Spleen (tissue), 11 donors: ENCODE measurements around the gene MRPL49. TPM values are rescaled to one million over a fixed set of nuclear protein-coding genes. Genes with fewer than 3 reads are reported as not detected.
"Not testable (repeated sequence)": the region's sequence is repeated elsewhere in the genome, so short reads cannot be mapped to it uniquely, and the experiment has no call there.

Experiments
- DNase-seq: peaks from one replicate; pipeline ENCODE4 v3.0.0-alpha.2; 2020
- H3K27ac ChIP-seq, 8 donors: fragments of 200-600 bp; sonication (generic) in 7 of 8; 1 replicate in 4 of 8; 2 replicates in 4 of 8; pipeline versions ENCODE4 v1.5.0 to v1.8.0; 2016 to 2021; ENCODE audit warnings: inconsistent platforms in 4 of 8, mild to moderate bottlenecking in 4 of 8, moderate library complexity in 1 of 8
- H3K27me3 ChIP-seq, 7 donors: fragments of 200-600 bp; sonication (generic) in 6 of 7; replicated peaks in 1 of 7; 1 replicate in 4 of 7; 2 replicates in 3 of 7; pipeline versions ENCODE4 v1.5.0 to v1.8.0; 2016 to 2021; ENCODE audit warnings: inconsistent platforms in 3 of 7, mild to moderate bottlenecking in 1 of 7
- H3K36me3 ChIP-seq, 6 donors: fragments of 200-600 bp; sonication (generic) in 5 of 6; 1 replicate in 4 of 6; 2 replicates in 2 of 6; pipeline versions ENCODE4 v1.5.0 to v1.8.0; 2016 to 2021; ENCODE audit warnings: inconsistent platforms in 2 of 6
- H3K4me1 ChIP-seq, 6 donors: fragments of 200-600 bp; sonication (generic) in 5 of 6; 1 replicate in 3 of 6; 2 replicates in 3 of 6; pipeline versions ENCODE4 v1.5.0 to v1.8.0; 2016 to 2021; ENCODE audit warnings: inconsistent platforms in 3 of 6
- H3K4me3 ChIP-seq, 8 donors: fragments of 200-600 bp; sonication (generic) in 7 of 8; 1 replicate in 4 of 8; 2 replicates in 4 of 8; pipeline versions ENCODE4 v1.5.0 to v1.8.0; 2016 to 2021; ENCODE audit warnings: inconsistent platforms in 4 of 8, mild to moderate bottlenecking in 4 of 8, moderate library complexity in 2 of 8
- H3K9me3 ChIP-seq, 8 donors: fragments of 200-600 bp; sonication (generic) in 7 of 8; 1 replicate in 4 of 8; 2 replicates in 4 of 8; pipeline versions ENCODE4 v1.5.0 to v1.8.0; 2016 to 2021; ENCODE audit warnings: inconsistent platforms in 4 of 8
- CTCF ChIP-seq, 11 experiments: fragments of 200-600 bp in 7 of 11; fragments of 450-650 bp in 4 of 11; sonication (generic) in 4 of 11; IDR thresholded peaks in 8 of 11; conservative IDR thresholded peaks in 3 of 11; 1 replicate in 7 of 11; 2 replicates in 4 of 11; pipeline versions ENCODE4 v1.4.0 to v1.8.0; 2016 to 2021; ENCODE audit warnings: antibody characterized with exemption in 11 of 11, inconsistent platforms in 4 of 11, mild to moderate bottlenecking in 1 of 11
- POLR2A ChIP-seq, 3 donors: fragments of 450-650 bp; IDR thresholded peaks; one replicate each; pipeline ENCODE4 v1.5.1; 2017; ENCODE audit warnings: antibody characterized with exemption in 3 of 3, mild to moderate bottlenecking in 1 of 3
- POLR2AphosphoS5 ChIP-seq, 3 donors: sonication (generic); formaldehyde crosslinking; IDR thresholded peaks; one replicate each; pipeline ENCODE4 v1.5.1; 2017; ENCODE audit warnings: antibody characterized with exemption in 3 of 3
- WGBS, 5 donors: extraction: QIAGEN DNeasy Blood & Tissue Kit in 3 of 5; methylation state at CpG; one replicate each; pipeline versions ENCODE4 v1.1.5 to v1.1.7; 2013 to 2018; 5-methylcytosine and 5-hydroxymethylcytosine counted together
- intact Hi-C: fragments of 100-400 bp; cut with DNase I; formaldehyde crosslinking; loops from one replicate; pipeline ENCODE4 v1.15.0; 2023; ENCODE audit warnings: low total_unique reads
- polyA plus RNA-seq, 3 donors: library from polyadenylated mRNA; stranded (reverse); fragments of 200-250 nt; gene quantifications; one replicate each; pipeline ENCODE4 v1.2.1, GENCODE V29; 2013
- total RNA-seq, 7 donors: library from RNA; depleted of rRNA in 3 of 7; stranded (reverse); fragments of >200 nt in 3 of 7; fragmentation: NEBNext Ultra II Directional in 4 of 7; extraction: Animal tissue kit (Norgen Biotek cat#: 25700) in 4 of 7; gene quantifications; one replicate each; pipeline versions ENCODE4 v1.1.0 to v1.2.1, GENCODE V29; 2016 to 2021
- donor health status: healthy with polysubstance abuse.
- donor health status: DM: no; HTN: no; CAD: no; lungs with moderate emphysema.
- donor health status: DM: no; HTN: no; CAD: no.
- donor health status: Bipolar disorder and iron deficiency.
- donor health status: healthy.
- donor health status: DM: no; HTN: no; CAD: no.
- donor health status: DM: yes; HTN: yes; CAD: no.

MRPL49 gene
- total and polyA plus RNA-seq, 10 donors: 20.0 to 51.2 (median 40.1) TPM

- H3K4me3 ChIP-seq: peak overlapping the region in 2 of 8 donors; percentile 92 to 95
- H3K4me1 ChIP-seq: peaks cover 27 to 89% (median 66%) of the 10 kb centered on the region in 6 donors
- WGBS, 5 donors: 83 to 89% (median 86%) methylated on average over 18 of the region's 18 CpGs
- no peaks in the 10 kb centered on the region for H3K9me3 ChIP-seq
- peak; percentile 82 for DNase-seq
- peak overlapping the region in 7 of 8 donors; percentile 82 to 98 (median 89) for H3K27ac ChIP-seq
- intact Hi-C loops: loop anchor here (5.0 kb wide), 1 partner anchor 64 kb away; the partner anchor contains the start of gene CAPN1
- TF ChIP-seq POLR2A (IDR thresholded peaks at IDR 0.05) (no peak), CTCF (IDR thresholded peaks at IDR 0.05 in 8 of 11, conservative IDR thresholded peaks at IDR 0.05 in 3 of 11) (peak in 4 of 11 experiments; percentile 7 to 62 (median 56)), POLR2AphosphoS5 (IDR thresholded peaks at IDR 0.05) (no peak)
- peaks cover 0 to 56% (median 38%) of the 10 kb centered on the region in 6 donors for H3K36me3 ChIP-seq
- H3K27me3 ChIP-seq: no peaks in the 10 kb centered on the region
Measured at GRCh38 chr11:65118097-65118837, 3.9 kb upstream of the MRPL49 start.

GRCh38 chr11:65118891-65119669, 3.0 kb upstream of the MRPL49 start:
- WGBS, 5 donors: 86 to 91% (median 90%) methylated on average over 18 of the region's 18 CpGs
- H3K27me3 ChIP-seq, H3K4me3 ChIP-seq, H3K9me3 ChIP-seq, DNase-seq: not testable (repeated sequence)
- Histone ChIP-seq H3K36me3 (peaks cover 0 to 58% (median 38%) of the 10 kb centered on the region in 6 donors), H3K27ac (peak overlapping the region in 6 of 8 donors; percentile 20 to 98 (median 89)), H3K4me1 (peaks cover 27 to 89% (median 66%) of the 10 kb centered on the region in 6 donors)
- TF ChIP-seq POLR2AphosphoS5 (IDR thresholded peaks at IDR 0.05): peak in 2 of 3 donors; percentile 6 to 12
- intact Hi-C loops: loop anchor here (5.0 kb wide), 1 partner anchor 63 kb away; the partner anchor contains the start of gene CAPN1

GRCh38 chr11:65119670-65119995, 2.5 kb upstream of the MRPL49 start:
- Histone ChIP-seq H3K27ac (peak overlapping the region in 3 of 8 donors; percentile 91 to 98 (median 93)), H3K9me3 (no peaks in the 10 kb centered on the region), H3K27me3 (no peaks in the 10 kb centered on the region), H3K4me1 (peaks cover 27 to 92% (median 68%) of the 10 kb centered on the region in 6 donors), H3K4me3 (no peak overlapping the region), H3K36me3 (peaks cover 0 to 63% (median 42%) of the 10 kb centered on the region in 6 donors)
- no peak for DNase-seq
- TF ChIP-seq POLR2A (IDR thresholded peaks at IDR 0.05) (no peak), CTCF (IDR thresholded peaks at IDR 0.05 in 8 of 11, conservative IDR thresholded peaks at IDR 0.05 in 3 of 11) (no peak), POLR2AphosphoS5 (IDR thresholded peaks at IDR 0.05) (no peak)
- intact Hi-C loops: loop anchor here (5.0 kb wide), 1 partner anchor 63 kb away; the partner anchor contains the start of gene CAPN1

GRCh38 chr11:65120831-65121230, 1.3 kb upstream of the MRPL49 start:
- intact Hi-C loops: no loop called here
- H3K4me3 ChIP-seq: peak overlapping the region; percentile 67 to 96 (median 86)
- no peaks in the 10 kb centered on the region for H3K27me3 ChIP-seq
- peaks cover 0 to 65% (median 51%) of the 10 kb centered on the region in 6 donors for H3K36me3 ChIP-seq
- peaks cover 24 to 86% (median 61%) of the 10 kb centered on the region in 6 donors for H3K4me1 ChIP-seq
- no peaks in the 10 kb centered on the region for H3K9me3 ChIP-seq
- WGBS, 5 donors: 81 to 96% (median 89%) methylated on average over 3 of the region's 3 CpGs
- peak overlapping the region in 7 of 8 donors; percentile 93 to 98 (median 96) for H3K27ac ChIP-seq
- no peak for TF ChIP-seq CTCF (IDR thresholded peaks at IDR 0.05 in 8 of 11, conservative IDR thresholded peaks at IDR 0.05 in 3 of 11)
- no peak for TF ChIP-seq POLR2AphosphoS5 (IDR thresholded peaks at IDR 0.05)
- no peak for TF ChIP-seq POLR2A (IDR thresholded peaks at IDR 0.05)
- no peak for DNase-seq
